Mesenchymal stem cell (in vitro differentiated cells and primary cell): ENCODE data around the gene DTNBP1.

Source experiments
- DNase-seq: peaks from one replicate; pipeline ENCODE4 v3.0.0-alpha.2; 2013
- H2AFZ ChIP-seq: one replicate; pipeline ENCODE4 v1.6.1; 2013; ENCODE audit warnings: low read depth, mild to moderate bottlenecking, control low read depth, inconsistent platforms, low read length, moderate library complexity
- H2AK5ac ChIP-seq: 2 replicates; pipeline ENCODE4 v1.6.1; 2013; ENCODE audit warnings: low read length, moderate library complexity, mild to moderate bottlenecking, inconsistent platforms; ENCODE audit not compliant: severe bottlenecking
- H2BK120ac ChIP-seq: one replicate; pipeline ENCODE4 v1.6.1; 2013; ENCODE audit warnings: low read depth, mild to moderate bottlenecking, inconsistent platforms, low read length, moderate library complexity
- H2BK12ac ChIP-seq, 2 experiments: one replicate each; pipeline ENCODE4 v1.6.1; 2013; ENCODE audit warnings: inconsistent platforms in 2 of 2, low read length in 2 of 2, mild to moderate bottlenecking in 2 of 2, moderate library complexity in 2 of 2, control low read depth in 1 of 2
- H2BK15ac ChIP-seq: one replicate; pipeline ENCODE4 v1.6.1; 2013; ENCODE audit warnings: mild to moderate bottlenecking, low read depth, inconsistent platforms; ENCODE audit not compliant: poor library complexity, severe bottlenecking
- H2BK5ac ChIP-seq: 2 replicates; pipeline ENCODE4 v1.6.1; 2013; ENCODE audit warnings: low read depth, mild to moderate bottlenecking, low read length, control low read depth, inconsistent platforms; ENCODE audit not compliant: poor library complexity, severe bottlenecking
- H3K14ac ChIP-seq, 2 experiments: one replicate each; pipeline ENCODE4 v1.6.1; 2013; ENCODE audit warnings: inconsistent platforms in 2 of 2, low read length in 2 of 2, control low read depth in 1 of 2, mild to moderate bottlenecking in 1 of 2, moderate library complexity in 1 of 2
- H3K18ac ChIP-seq, 2 experiments: one replicate each; pipeline ENCODE4 v1.6.1; 2013; ENCODE audit warnings: inconsistent platforms in 2 of 2, low read length in 2 of 2, control low read depth in 1 of 2, low read depth in 1 of 2, mild to moderate bottlenecking in 1 of 2
- H3K23ac ChIP-seq, 2 experiments: one replicate each; pipeline ENCODE4 v1.6.1; 2013; ENCODE audit warnings: inconsistent platforms in 2 of 2, low read length in 2 of 2, mild to moderate bottlenecking in 2 of 2, moderate library complexity in 2 of 2, control low read depth in 1 of 2
- H3K27ac ChIP-seq: 2 replicates; pipeline ENCODE4 v1.5.1; 2013; ENCODE audit warnings: mild to moderate bottlenecking, moderate library complexity, low read length, control low read depth, inconsistent platforms; ENCODE audit not compliant: poor library complexity, severe bottlenecking
- H3K27me3 ChIP-seq, 2 experiments: 2 replicates each; pipeline versions ENCODE4 v1.6.1 to v1.7.0; 2013; ENCODE audit warnings: low read length in 2 of 2, mild to moderate bottlenecking in 2 of 2, moderate library complexity in 2 of 2, control low read depth in 1 of 2, inconsistent platforms in 1 of 2; ENCODE audit not compliant: control insufficient read depth in 1 of 2, insufficient read depth in 1 of 2
- H3K36me3 ChIP-seq, 2 experiments: 2 replicates each; pipeline versions ENCODE4 v1.6.1 to v1.7.0; 2013; ENCODE audit warnings: low read length in 2 of 2, control low read depth in 1 of 2, inconsistent platforms in 1 of 2, low read depth in 1 of 2, mild to moderate bottlenecking in 1 of 2; ENCODE audit not compliant: insufficient read depth in 2 of 2, control insufficient read depth in 1 of 2
- H3K4ac ChIP-seq, 2 experiments: one replicate each; pipeline ENCODE4 v1.6.1; 2013; ENCODE audit warnings: inconsistent platforms in 2 of 2, low read length in 2 of 2, mild to moderate bottlenecking in 2 of 2, moderate library complexity in 2 of 2, control low read depth in 1 of 2, low read depth in 1 of 2
- H3K4me1 ChIP-seq: 2 replicates; pipeline ENCODE4 v1.6.1; 2013; ENCODE audit warnings: low read depth, low read length, control low read depth; ENCODE audit not compliant: control insufficient read depth, insufficient read depth
- H3K4me2 ChIP-seq: 2 replicates; pipeline ENCODE4 v1.6.1; 2013; ENCODE audit warnings: low read length, mild to moderate bottlenecking, inconsistent platforms; ENCODE audit not compliant: poor library complexity, severe bottlenecking
- H3K4me3 ChIP-seq, 2 experiments: 2 replicates each; pipeline versions ENCODE4 v1.5.1 to v1.7.0; 2013; ENCODE audit warnings: low read length in 2 of 2, mild to moderate bottlenecking in 2 of 2, control low read depth in 1 of 2, low read depth in 1 of 2; ENCODE audit not compliant: insufficient read depth in 1 of 2
- H3K79me1 ChIP-seq: replicated peaks from 2 replicates; pipeline ENCODE4 v1.6.1; 2013; ENCODE audit warnings: mild to moderate bottlenecking, control low read depth, low read length, inconsistent platforms; ENCODE audit not compliant: poor library complexity, severe bottlenecking
- H3K9ac ChIP-seq: 2 replicates; pipeline ENCODE4 v1.7.0; 2013; ENCODE audit warnings: mild to moderate bottlenecking, low read length, moderate library complexity
- H3K9me3 ChIP-seq: 2 replicates; pipeline ENCODE4 v1.7.0; 2013; ENCODE audit warnings: mild to moderate bottlenecking, low read length; ENCODE audit not compliant: control insufficient read depth
- H4K8ac ChIP-seq: one replicate; pipeline ENCODE4 v1.6.1; 2013; ENCODE audit warnings: inconsistent platforms, mild to moderate bottlenecking, low read length, moderate library complexity
- H4K91ac ChIP-seq: one replicate; pipeline ENCODE4 v1.6.1; 2013; ENCODE audit warnings: mild to moderate bottlenecking, low read length, inconsistent platforms
- WGBS: methylation state at CpG from one replicate; pipeline ENCODE4 v1.1.7; 2013; ENCODE audit warnings: mixed read lengths; 5-methylcytosine and 5-hydroxymethylcytosine counted together

Gene DTNBP1

DNA sequence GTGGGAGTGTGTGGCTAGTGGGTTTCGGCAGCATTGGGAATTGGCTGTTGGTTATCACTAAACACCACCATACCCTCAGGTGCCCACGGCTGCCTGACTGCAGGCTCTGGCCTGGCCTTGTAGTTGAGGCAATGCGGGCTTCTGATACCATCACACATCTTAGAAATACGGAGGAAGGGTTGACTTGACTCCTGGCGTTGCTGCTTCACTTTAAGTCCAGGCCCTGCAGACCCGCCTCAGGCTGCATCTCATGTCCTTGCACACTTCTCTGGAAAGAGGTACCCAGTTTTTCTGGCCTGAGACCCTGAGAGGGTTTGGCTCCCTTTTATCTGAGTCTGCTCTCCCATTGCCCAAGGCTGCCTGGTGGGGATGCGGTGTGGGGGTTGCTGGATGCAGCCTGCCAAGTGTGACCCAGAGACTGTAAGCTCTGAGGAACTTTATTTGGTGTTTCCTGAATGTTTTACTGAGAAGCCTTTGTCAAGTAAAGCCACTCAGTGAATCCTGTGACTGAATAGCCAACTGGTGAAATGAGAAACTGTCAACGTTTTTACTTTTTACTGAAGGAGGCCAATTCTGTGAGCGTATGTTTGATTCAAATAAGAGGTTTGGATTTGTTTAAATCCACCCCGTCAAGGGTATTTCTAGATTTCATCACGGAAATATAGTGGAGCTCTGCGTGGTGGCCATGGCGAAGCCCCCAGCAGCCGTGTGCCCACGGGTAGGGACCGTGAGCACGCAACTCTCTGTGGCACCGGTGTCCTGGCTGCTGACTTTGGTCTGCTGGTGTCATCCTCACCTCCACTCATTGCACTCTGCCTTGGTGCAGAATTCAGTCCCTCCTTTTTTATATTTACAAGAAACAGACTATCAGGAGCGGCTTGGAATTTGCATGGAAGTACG, 160.1 kb downstream of the DTNBP1 start:
- Histone ChIP-seq H2BK5ac (no peak overlapping the region), H3K27ac (no peak overlapping the region), H3K4me1 (peaks cover 34% of the 10 kb centered on the region), H2BK15ac (no peak overlapping the region), H3K23ac (no peak overlapping the region), H3K27me3 (no peaks in the 10 kb centered on the region), H3K9ac (no peak overlapping the region), H3K79me1 (peaks cover 35% of the 10 kb centered on the region), H3K18ac (no peak overlapping the region), H3K4ac (no peak overlapping the region), H3K4me2 (no peak overlapping the region), H4K91ac (peak overlapping the region; percentile 5), H2BK120ac (no peak overlapping the region), H3K14ac (no peak overlapping the region), H4K8ac (no peak overlapping the region), H3K4me3 (no peak overlapping the region), H3K36me3 (peaks cover 52 to 81% of the 10 kb centered on the region in 2 experiments), H2AK5ac (no peak overlapping the region), H3K9me3 (no peaks in the 10 kb centered on the region), H2AFZ (no peak overlapping the region), H2BK12ac (peak overlapping the region in 1 of 2 experiments; percentile 8)
- WGBS: 90% methylated on average over 18 of the region's 20 CpGs
- no peak for DNase-seq

DNA sequence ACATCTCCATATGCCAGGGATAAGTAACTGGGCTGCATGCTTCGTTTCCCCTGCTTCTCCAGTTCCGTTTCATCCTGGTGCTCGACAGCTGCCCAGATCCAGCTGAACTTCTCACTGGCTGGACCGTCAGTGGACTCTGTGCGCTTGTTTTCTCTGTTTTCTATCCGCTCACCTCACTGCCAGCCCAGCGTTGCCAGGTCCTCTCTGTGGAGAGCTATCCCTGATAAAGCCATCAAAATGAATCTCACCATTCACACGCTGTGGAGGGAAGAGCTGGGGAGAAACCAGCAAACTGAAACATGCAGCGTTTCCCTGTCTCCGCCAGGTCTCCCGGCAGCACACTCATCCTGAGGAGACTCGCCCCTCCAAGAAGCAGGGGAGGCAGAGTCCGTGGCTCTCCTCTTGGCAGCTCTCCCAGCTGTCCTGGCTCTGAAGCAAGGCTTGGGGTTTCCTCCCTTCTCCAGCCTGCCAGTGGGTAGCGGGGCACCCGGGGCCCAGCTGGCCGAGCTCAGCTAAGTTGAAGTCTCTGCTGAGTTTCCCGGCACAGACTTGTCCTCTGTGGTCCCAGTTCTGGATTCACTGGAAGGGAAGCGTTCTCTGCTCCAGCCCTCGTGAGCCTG, 160.9 kb downstream of the DTNBP1 start:
- H3K18ac ChIP-seq: peak overlapping the region in 1 of 2 experiments; percentile 28
- peak overlapping the region; percentile 47 for H4K91ac ChIP-seq
- H3K4me3 ChIP-seq: no peak overlapping the region
- peak overlapping the region in 1 of 2 experiments; percentile 47 for H2BK12ac ChIP-seq
- H3K23ac ChIP-seq: no peak overlapping the region
- H2AK5ac ChIP-seq: no peak overlapping the region
- H2BK5ac ChIP-seq: no peak overlapping the region
- no peak overlapping the region for H2BK15ac ChIP-seq
- peaks cover 30% of the 10 kb centered on the region for H3K79me1 ChIP-seq
- no peak overlapping the region for H3K4me2 ChIP-seq
- peaks cover 54 to 77% of the 10 kb centered on the region in 2 experiments for H3K36me3 ChIP-seq
- no peak overlapping the region for H3K4ac ChIP-seq
- H3K9me3 ChIP-seq: no peaks in the 10 kb centered on the region
- peaks cover 34% of the 10 kb centered on the region for H3K4me1 ChIP-seq
- H3K27ac ChIP-seq: no peak overlapping the region
- H3K27me3 ChIP-seq: no peaks in the 10 kb centered on the region
- no peak overlapping the region for H4K8ac ChIP-seq
- peak; percentile 43 for DNase-seq
- no peak overlapping the region for H3K9ac ChIP-seq
- WGBS: 89% methylated on average over 16 of the region's 19 CpGs
- no peak overlapping the region for H2BK120ac ChIP-seq
- no peak overlapping the region for H2AFZ ChIP-seq
- H3K14ac ChIP-seq: no peak overlapping the region

GRCh38 chr6:15500901-15501825, 161.7 kb downstream of the DTNBP1 start:
- Histone ChIP-seq H2AK5ac (no peak overlapping the region), H3K14ac (no peak overlapping the region), H3K23ac (no peak overlapping the region), H3K4me3 (no peak overlapping the region), H3K4me2 (no peak overlapping the region), H2BK12ac (peak overlapping the region in 1 of 2 experiments; percentile 47), H2AFZ (no peak overlapping the region), H3K27ac (no peak overlapping the region), H3K18ac (peak overlapping the region in 1 of 2 experiments; percentile 28), H2BK5ac (no peak overlapping the region), H2BK120ac (no peak overlapping the region), H3K9ac (no peak overlapping the region), H4K8ac (no peak overlapping the region), H3K4me1 (peaks cover 34% of the 10 kb centered on the region), H2BK15ac (no peak overlapping the region), H3K27me3 (no peaks in the 10 kb centered on the region), H3K9me3 (no peaks in the 10 kb centered on the region), H4K91ac (peak overlapping the region; percentile 47), H3K36me3 (peaks cover 60 to 77% of the 10 kb centered on the region in 2 experiments), H3K4ac (no peak overlapping the region), H3K79me1 (peaks cover 26% of the 10 kb centered on the region)
- WGBS: 92% methylated on average over 36 of the region's 38 CpGs
- DNase-seq: no peak
